ENCODE data around the gene RASSF1.

DNA sequence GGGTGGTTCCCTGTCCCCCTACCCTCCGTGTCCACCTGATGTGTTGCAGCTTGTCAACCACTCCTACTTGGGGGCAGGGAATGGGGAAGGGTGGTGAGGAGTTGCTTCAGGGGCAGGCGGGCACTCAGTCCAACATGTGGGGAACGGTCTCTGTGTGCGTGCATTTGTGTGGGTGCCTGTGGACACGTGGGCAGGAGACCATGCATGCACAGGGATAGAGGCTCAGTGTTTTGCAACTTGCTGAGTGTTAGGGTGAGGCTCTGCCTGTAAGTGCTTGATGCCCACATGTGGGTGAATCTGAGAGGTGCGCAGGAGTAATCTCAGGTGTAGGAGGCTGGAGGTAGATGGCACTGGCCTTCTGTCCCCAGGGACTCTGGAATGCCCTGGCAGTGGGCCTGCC is 43.1 kb upstream of the RASSF1 start:
- TF ChIP-seq, protein P1, sequence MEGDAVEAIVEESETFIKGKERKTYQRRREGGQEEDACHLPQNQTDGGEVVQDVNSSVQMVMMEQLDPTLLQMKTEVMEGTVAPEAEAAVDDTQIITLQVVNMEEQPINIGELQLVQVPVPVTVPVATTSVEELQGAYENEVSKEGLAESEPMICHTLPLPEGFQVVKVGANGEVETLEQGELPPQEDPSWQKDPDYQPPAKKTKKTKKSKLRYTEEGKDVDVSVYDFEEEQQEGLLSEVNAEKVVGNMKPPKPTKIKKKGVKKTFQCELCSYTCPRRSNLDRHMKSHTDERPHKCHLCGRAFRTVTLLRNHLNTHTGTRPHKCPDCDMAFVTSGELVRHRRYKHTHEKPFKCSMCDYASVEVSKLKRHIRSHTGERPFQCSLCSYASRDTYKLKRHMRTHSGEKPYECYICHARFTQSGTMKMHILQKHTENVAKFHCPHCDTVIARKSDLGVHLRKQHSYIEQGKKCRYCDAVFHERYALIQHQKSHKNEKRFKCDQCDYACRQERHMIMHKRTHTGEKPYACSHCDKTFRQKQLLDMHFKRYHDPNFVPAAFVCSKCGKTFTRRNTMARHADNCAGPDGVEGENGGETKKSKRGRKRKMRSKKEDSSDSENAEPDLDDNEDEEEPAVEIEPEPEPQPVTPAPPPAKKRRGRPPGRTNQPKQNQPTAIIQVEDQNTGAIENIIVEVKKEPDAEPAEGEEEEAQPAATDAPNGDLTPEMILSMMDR (IDR thresholded peaks at IDR 0.05; ENCODE audit: low read depth, low read length, poor library complexity, severe bottlenecking) = no peak
- TF ChIP-seq EZH2phosphoT487 (IDR thresholded peaks at IDR 0.05; ENCODE audit: borderline replicate concordance, low read length) = no peak
